Measurements from ENCODE around the gene ATP1B2. TPM values are rescaled to one million over a fixed set of nuclear protein-coding genes. Genes with fewer than 3 reads are reported as not detected.

ATP1B2 gene
- total RNA-seq, 1 experiment from 2014 or later = not detected

DNA sequence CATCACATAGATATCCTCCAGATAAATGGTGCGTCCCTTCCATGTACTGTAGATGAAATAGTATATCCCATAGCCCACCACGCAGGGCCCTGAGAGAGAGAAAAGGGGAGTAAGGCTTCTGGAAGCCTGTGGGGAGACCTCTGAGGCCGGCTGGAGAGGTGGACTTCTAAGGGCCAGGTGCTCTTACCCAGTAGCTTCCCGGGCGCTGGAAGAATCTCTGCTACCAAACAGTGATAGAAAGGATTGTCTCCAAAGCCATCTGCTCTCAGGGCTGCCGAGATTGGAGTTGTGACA is 23.8 kb upstream of the ATP1B2 start:
- Mint-ChIP-seq H3K9me3 (ENCODE audit: low read depth, unreplicated experiment) (no peaks in the 10 kb centered on the region), H3K4me1 (ENCODE audit: low read depth, unreplicated experiment) (no peaks in the 10 kb centered on the region), H3K36me3 (ENCODE audit: insufficient read depth, unreplicated experiment) (peaks cover 22% of the 10 kb centered on the region), H3K4me3 (ENCODE audit: low read depth, unreplicated experiment) (peak overlapping the region; percentile 80), H3K27me3 (ENCODE audit: unreplicated experiment) (no peaks in the 10 kb centered on the region), H3K27ac (ENCODE audit: unreplicated experiment) (peak overlapping the region; percentile 54)
- no TSS peak for BruUV-seq (replicated peaks)
- intact Hi-C loops (cut with micrococcal nuclease; ENCODE audit: unreplicated experiment) = no loop called here
- no peak for DNase-seq
- TF ChIP-seq, protein P1, sequence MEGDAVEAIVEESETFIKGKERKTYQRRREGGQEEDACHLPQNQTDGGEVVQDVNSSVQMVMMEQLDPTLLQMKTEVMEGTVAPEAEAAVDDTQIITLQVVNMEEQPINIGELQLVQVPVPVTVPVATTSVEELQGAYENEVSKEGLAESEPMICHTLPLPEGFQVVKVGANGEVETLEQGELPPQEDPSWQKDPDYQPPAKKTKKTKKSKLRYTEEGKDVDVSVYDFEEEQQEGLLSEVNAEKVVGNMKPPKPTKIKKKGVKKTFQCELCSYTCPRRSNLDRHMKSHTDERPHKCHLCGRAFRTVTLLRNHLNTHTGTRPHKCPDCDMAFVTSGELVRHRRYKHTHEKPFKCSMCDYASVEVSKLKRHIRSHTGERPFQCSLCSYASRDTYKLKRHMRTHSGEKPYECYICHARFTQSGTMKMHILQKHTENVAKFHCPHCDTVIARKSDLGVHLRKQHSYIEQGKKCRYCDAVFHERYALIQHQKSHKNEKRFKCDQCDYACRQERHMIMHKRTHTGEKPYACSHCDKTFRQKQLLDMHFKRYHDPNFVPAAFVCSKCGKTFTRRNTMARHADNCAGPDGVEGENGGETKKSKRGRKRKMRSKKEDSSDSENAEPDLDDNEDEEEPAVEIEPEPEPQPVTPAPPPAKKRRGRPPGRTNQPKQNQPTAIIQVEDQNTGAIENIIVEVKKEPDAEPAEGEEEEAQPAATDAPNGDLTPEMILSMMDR (IDR thresholded peaks at IDR 0.05; ENCODE audit: unreplicated experiment) = no peak
- CTCF ChIA-PET = interaction anchor here (1.5 kb wide), 1 partner anchor 12 kb away, joined by 5 read pairs; the partner anchor contains the start of gene FXR2

DNA sequence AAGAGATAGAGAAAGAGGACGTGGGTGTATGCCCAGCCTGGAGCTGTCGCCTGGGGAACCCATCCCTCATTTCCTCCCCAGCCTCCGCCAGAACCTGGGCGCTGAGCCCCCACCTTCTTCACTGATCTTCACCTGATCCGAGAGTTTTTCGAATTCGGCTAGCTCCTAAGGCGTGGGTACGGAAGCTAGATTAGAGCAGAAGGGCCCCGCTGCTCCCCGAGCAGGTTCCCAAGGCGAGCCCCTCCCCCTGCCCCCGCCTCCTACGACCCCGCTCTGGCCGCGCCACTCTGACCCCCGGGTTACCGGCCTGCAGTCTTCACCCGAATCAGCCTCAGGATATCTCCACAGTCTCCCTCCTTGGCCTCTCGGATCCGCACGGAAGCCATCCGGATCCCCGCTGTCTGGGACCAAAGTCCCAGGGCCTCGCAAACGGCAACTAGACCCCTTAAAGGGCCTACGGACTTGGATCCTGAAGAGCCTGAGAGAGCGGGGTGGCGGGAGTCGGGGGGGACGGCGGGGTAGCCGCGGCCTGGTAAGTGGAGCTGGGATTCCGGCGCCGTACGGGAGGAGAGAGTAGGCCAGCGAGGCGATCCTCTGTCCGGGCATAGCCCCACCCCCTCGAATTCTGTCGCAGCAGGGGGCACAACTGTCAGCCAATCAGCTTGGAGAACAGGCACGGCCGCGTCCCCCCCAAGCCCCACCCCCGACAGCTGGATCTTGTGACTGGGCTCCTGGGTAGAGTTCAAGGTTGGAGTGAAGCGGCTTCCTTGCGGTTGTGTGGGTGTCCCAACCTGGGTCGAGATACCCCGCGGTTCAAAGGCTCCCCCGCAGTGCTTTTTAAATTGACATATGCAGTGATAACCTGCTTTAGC is 23.2 kb upstream of the ATP1B2 start, which contains the start of gene SAT2:
SAT2 (minus strand) TSS at position 572 of the 872 bp plus-strand sequence; CDS start at position 386, 186 bp downstream.
- H3K4me3 Mint-ChIP-seq (ENCODE audit: low read depth, unreplicated experiment) = peak within 1 kb of the TSS; percentile 80
- CTCF ChIA-PET = interaction anchor here (0.7 to 1.5 kb wide), 3 partner anchors 12 to 361 kb away, joined by 3 to 5 read pairs (median 4); partner anchors contain the start of genes FXR2 and WRAP53
- H3K27me3 Mint-ChIP-seq (ENCODE audit: unreplicated experiment) = no peaks in the 10 kb centered on the region
- no peaks in the 10 kb centered on the region for H3K9me3 Mint-ChIP-seq (ENCODE audit: low read depth, unreplicated experiment)
- peak within 1 kb of the TSS; percentile 54 for H3K27ac Mint-ChIP-seq (ENCODE audit: unreplicated experiment)
- TF ChIP-seq, protein P1 (IDR thresholded peaks at IDR 0.05; ENCODE audit: unreplicated experiment) = no peak
- peaks cover 22% of the 10 kb centered on the region for H3K36me3 Mint-ChIP-seq (ENCODE audit: insufficient read depth, unreplicated experiment)
- intact Hi-C loops (cut with micrococcal nuclease; ENCODE audit: unreplicated experiment) = no loop called here
- no TSS peak for BruUV-seq (replicated peaks)
- peak; percentile 89 for DNase-seq
- H3K4me1 Mint-ChIP-seq (ENCODE audit: low read depth, unreplicated experiment) = no peaks in the 10 kb centered on the region

DNA sequence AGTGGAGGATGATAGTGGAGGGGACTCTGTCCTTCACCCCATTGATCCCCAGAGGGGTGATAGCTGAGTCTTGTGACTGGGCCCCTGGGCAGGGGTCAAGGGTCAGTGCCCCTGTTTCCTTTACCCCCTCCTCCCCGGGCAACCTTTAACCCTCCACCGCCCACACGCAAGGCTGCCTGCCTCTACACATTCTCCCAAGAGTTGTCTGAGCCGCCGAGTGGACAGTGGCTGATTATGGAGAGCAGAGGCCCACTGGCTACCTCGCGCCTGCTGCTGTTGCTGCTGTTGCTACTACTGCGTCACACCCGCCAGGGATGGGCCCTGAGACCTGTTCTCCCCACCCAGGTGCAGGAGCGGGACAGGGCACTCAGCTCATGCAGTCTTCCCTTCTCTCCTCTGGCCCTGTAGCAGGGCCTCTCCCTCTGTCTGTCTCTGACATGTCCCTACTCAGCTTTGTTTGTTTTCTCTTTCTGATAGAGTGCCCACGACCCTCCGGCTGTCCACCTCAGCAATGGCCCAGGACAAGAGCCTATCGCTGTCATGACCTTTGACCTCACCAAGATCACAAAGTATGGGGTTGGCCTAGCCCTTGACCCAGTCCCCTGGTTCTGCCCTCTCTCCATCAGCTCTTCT is 20.7 kb upstream of the ATP1B2 start, which contains the start of gene SHBG:
SHBG (plus strand) TSS at position 197 of the 633 bp plus-strand sequence; CDS start at position 235, 38 bp downstream.
- peaks cover 6% of the 10 kb centered on the region for H3K27me3 Mint-ChIP-seq (ENCODE audit: unreplicated experiment)
- no peaks in the 10 kb centered on the region for H3K9me3 Mint-ChIP-seq (ENCODE audit: low read depth, unreplicated experiment)

More for the DNA sequence above, 20.7 kb upstream of the ATP1B2 start, which contains the start of gene SHBG:
- TF ChIP-seq, protein P1 (IDR thresholded peaks at IDR 0.05; ENCODE audit: unreplicated experiment) = no peak
- Mint-ChIP-seq H3K4me1 (ENCODE audit: low read depth, unreplicated experiment) (no peaks in the 10 kb centered on the region), H3K27ac (ENCODE audit: unreplicated experiment) (no peak within 1 kb of the TSS), H3K4me3 (ENCODE audit: low read depth, unreplicated experiment) (no peak within 1 kb of the TSS), H3K36me3 (ENCODE audit: insufficient read depth, unreplicated experiment) (peaks cover 22% of the 10 kb centered on the region)
- BruUV-seq (replicated peaks) = no TSS peak
- intact Hi-C loops (cut with micrococcal nuclease; ENCODE audit: unreplicated experiment) = loop anchor here (5.0 kb wide), 1 partner anchor 57 kb away; the partner anchor contains the start of genes TP53 and WRAP53
- no peak for DNase-seq
- CTCF ChIA-PET = no interaction called here
